Measurements from ENCODE around the gene C5AR1.

C5AR1 gene

GRCh38 chr19:47319923-47320871 is 10.5 kb downstream of the C5AR1 start:
- no peak overlapping the region for H3K4me3 ChIP-seq (ENCODE audit: low read length)
- no peak for TF ChIP-seq CTCF (IDR thresholded peaks at IDR 0.05; ENCODE audit: insufficient read depth, low read depth, low read length, missing control alignments)
- no peak for DNase-seq (ENCODE audit: low read depth)

GRCh38 chr19:47321630-47322029 is 12.0 kb downstream of the C5AR1 start:
- TF ChIP-seq CTCF (IDR thresholded peaks at IDR 0.05; ENCODE audit: insufficient read depth, low read depth, low read length, missing control alignments): no peak
- no peak for DNase-seq (ENCODE audit: low read depth)
- H3K4me3 ChIP-seq (ENCODE audit: low read length): no peak overlapping the region

GRCh38 chr19:47322058-47322457 is 12.4 kb downstream of the C5AR1 start:
- H3K4me3 ChIP-seq (ENCODE audit: low read length): no peak overlapping the region
- DNase-seq (ENCODE audit: low read depth): no peak
- TF ChIP-seq CTCF (IDR thresholded peaks at IDR 0.05; ENCODE audit: insufficient read depth, low read depth, low read length, missing control alignments): no peak

- DNase-seq (ENCODE audit: low read depth): no peak
- TF ChIP-seq CTCF (IDR thresholded peaks at IDR 0.05; ENCODE audit: insufficient read depth, low read depth, low read length, missing control alignments): no peak
- H3K4me3 ChIP-seq (ENCODE audit: low read length): no peak overlapping the region
These were observed 13.7 kb downstream of the C5AR1 start for GRCh38 chr19:47323409-47323808.

GRCh38 chr19:47323872-47324271 is 14.2 kb downstream of the C5AR1 start:
- DNase-seq (ENCODE audit: low read depth): no peak
- H3K4me3 ChIP-seq (ENCODE audit: low read length): no peak overlapping the region
- no peak for TF ChIP-seq CTCF (IDR thresholded peaks at IDR 0.05; ENCODE audit: insufficient read depth, low read depth, low read length, missing control alignments)

- DNase-seq (ENCODE audit: low read depth): no peak
- no peak for TF ChIP-seq CTCF (IDR thresholded peaks at IDR 0.05; ENCODE audit: insufficient read depth, low read depth, low read length, missing control alignments)
- H3K4me3 ChIP-seq (ENCODE audit: low read length): no peak overlapping the region
These were observed 14.8 kb downstream of the C5AR1 start for GRCh38 chr19:47324502-47324901.

GRCh38 chr19:47330466-47330869 is 20.8 kb downstream of the C5AR1 start:
- peak; percentile 35 for DNase-seq (ENCODE audit: low read depth)
- no peak for TF ChIP-seq CTCF (IDR thresholded peaks at IDR 0.05; ENCODE audit: insufficient read depth, low read depth, low read length, missing control alignments)
- H3K4me3 ChIP-seq (ENCODE audit: low read length): no peak overlapping the region

Data from epithelial cell of esophagus (primary cell).